ENCODE results near the gene ARV1. TPM values are rescaled to one million over a fixed set of nuclear protein-coding genes. Genes with fewer than 3 reads are reported as not detected.

Gene ARV1
- total RNA-seq, 1 experiment from 2014 or later, result 4.0 TPM

- no TSS peak for BruUV-seq (replicated peaks)
- Histone ChIP-seq H3K27ac (ENCODE audit: low read depth, low read length) (no peak overlapping the region), H3K4me3 (replicated peaks in 1 of 2; ENCODE audit: low read depth in 1 of 2, low read length in 2 of 2) (no peak overlapping the region), H3K9ac (ENCODE audit: low read length) (no peak overlapping the region), H2AFZ (ENCODE audit: low read depth, low read length, poor library complexity, severe bottlenecking) (no peak overlapping the region), H4K20me1 (ENCODE audit: insufficient read depth) (no peaks in the 10 kb centered on the region), H3K36me3 (ENCODE audit: control insufficient read depth in 1 of 2, insufficient read depth in 2 of 2, low read length in 2 of 2) (no peaks in the 10 kb centered on the region), H3K4me1 (ENCODE audit: control insufficient read depth in 1 of 2, insufficient read depth in 2 of 2, low read length in 2 of 2) (peaks cover 4 to 12% of the 10 kb centered on the region in 2 experiments; a peak in 3 of 4 replicates), H3K79me2 (ENCODE audit: insufficient read depth, low read length) (peaks cover 58% of the 10 kb centered on the region), H3K4me2 (ENCODE audit: low read length) (no peak overlapping the region), H3K27me3 (ENCODE audit: insufficient read depth, low read length) (no peaks in the 10 kb centered on the region), H3K9me3 (ENCODE audit: control insufficient read depth in 1 of 2, insufficient read depth in 1 of 2, low read depth in 1 of 2, low read length in 2 of 2) (no peaks in the 10 kb centered on the region), H3K9me2 (ENCODE audit: insufficient read depth) (no peaks in the 10 kb centered on the region)
- no peak for TF ChIP-seq EZH2phosphoT487 (IDR thresholded peaks at IDR 0.05; ENCODE audit: borderline replicate concordance)
- no peak for TF ChIP-seq RAD21 (IDR thresholded peaks at IDR 0.05; ENCODE audit: low read depth)
- TF ChIP-seq REST (IDR thresholded peaks at IDR 0.05; ENCODE audit: low read depth), result no peak
- TF ChIP-seq CTCF (IDR thresholded peaks at IDR 0.05 in 2 of 3, conservative IDR thresholded peaks at IDR 0.05 in 1 of 3; ENCODE audit: borderline replicate concordance in 1 of 3, insufficient read depth in 1 of 3, low read depth in 2 of 3, low read length in 2 of 3), result no peak
- no peak for TF ChIP-seq FOSL1 (IDR thresholded peaks at IDR 0.05; ENCODE audit: low read depth)
- TF ChIP-seq POLR2A (IDR thresholded peaks at IDR 0.05; ENCODE audit: borderline replicate concordance, extremely low read depth, insufficient read depth, insufficient read length), result no peak
- no peak for TF ChIP-seq ZFX (IDR thresholded peaks at IDR 0.05)
- TF ChIP-seq YY1 (IDR thresholded peaks at IDR 0.05; ENCODE audit: extremely low read depth, insufficient replicate concordance, low read depth, low read length), result no peak
- TF ChIP-seq ZBTB33 (IDR thresholded peaks at IDR 0.05; ENCODE audit: extremely low read depth, insufficient replicate concordance, low read length), result no peak
- no peak for TF ChIP-seq ATF3 (IDR thresholded peaks at IDR 0.05)
- no peak for TF ChIP-seq CBX3 (IDR thresholded peaks at IDR 0.05; ENCODE audit: low read depth)
- TF ChIP-seq CEBPB (IDR thresholded peaks at IDR 0.05; ENCODE audit: low read depth), result no peak
- TF ChIP-seq ELF1 (IDR thresholded peaks at IDR 0.05; ENCODE audit: borderline replicate concordance, low read depth), result no peak
- no peak for TF ChIP-seq JUND (IDR thresholded peaks at IDR 0.05)
- TF ChIP-seq SRF (IDR thresholded peaks at IDR 0.05; ENCODE audit: low read depth), result no peak
- TF ChIP-seq SP1 (IDR thresholded peaks at IDR 0.05; ENCODE audit: low read depth), result no peak
- no peak for TF ChIP-seq SIN3A (IDR thresholded peaks at IDR 0.05; ENCODE audit: low read depth)
- no peak for TF ChIP-seq EZH2 (IDR thresholded peaks at IDR 0.05)
- RAD21 ChIA-PET (ENCODE audit: low non-redundant PET in 1 of 2, low total read pairs in 2 of 2, uncharacterized antibody in 2 of 2, unreplicated experiment in 2 of 2), result no interaction called here
- DNase-seq (ENCODE audit: low read depth, low spot score) (no peak), ATAC-seq (no peak)
- CTCF ChIA-PET, result interaction anchor here (0.6 kb wide), 1 partner anchor 56 kb away, joined by 3 read pairs; no protein-coding TSS in a partner anchor
- intact Hi-C loops (cut with micrococcal nuclease), result no loop called here
- POLR2A ChIA-PET, result no interaction called here
These were observed 56.9 kb downstream of the ARV1 start for GRCh38 chr1:231035799-231036198.

Measured in HCT116 (cell line).